Type B pancreatic cell (in vitro differentiated cells): Measurements from ENCODE around the gene YAF2. TPM values are rescaled to one million over a fixed set of nuclear protein-coding genes. Genes with fewer than 3 reads are reported as not detected.

Experiments used
- DNase-seq: peaks from one replicate; pipeline ENCODE4 v3.0.0; 2021; ENCODE audit warnings: mixed read lengths; ENCODE audit not compliant: unreplicated experiment; ENCODE audit errors: extremely low spot score
- H3K27ac Mint-ChIP-seq: 2 replicates; pipeline ENCODE4 v1.8.0; 2021; ENCODE audit warnings: mild to moderate bottlenecking, mixed read lengths
- H3K27me3 Mint-ChIP-seq: 2 replicates; pipeline ENCODE4 v1.8.0; 2021; ENCODE audit warnings: mixed read lengths
- H3K36me3 Mint-ChIP-seq: 2 replicates; pipeline ENCODE4 v1.8.0; 2021; ENCODE audit warnings: mixed read lengths
- H3K4me1 Mint-ChIP-seq: one replicate; pipeline ENCODE4 v1.8.0; 2021; ENCODE audit warnings: mixed read lengths; ENCODE audit not compliant: unreplicated experiment
- H3K4me3 Mint-ChIP-seq: 2 replicates; pipeline ENCODE4 v1.8.0; 2021; ENCODE audit warnings: mild to moderate bottlenecking, mixed read lengths
- H3K9me3 Mint-ChIP-seq: 2 replicates; pipeline ENCODE4 v1.8.0; 2021; ENCODE audit warnings: mixed read lengths
- total RNA-seq: library from RNA; stranded (reverse); gene quantifications from 2 replicates; pipeline ENCODE4 v1.2.1, GENCODE V29; 2021; ENCODE audit warnings: low replicate concordance
- TF ChIP-seq, protein P1 (sequence below): fragments of 200-600 bp; sonication (generic); conservative IDR thresholded peaks from 2 replicates; pipeline ENCODE4 v1.5.0; 2021; ENCODE audit warnings: antibody characterized with exemption, mild to moderate bottlenecking

The YAF2 gene
- total RNA-seq, 1 donor from 2014 or later = 22.9 TPM

DNA sequence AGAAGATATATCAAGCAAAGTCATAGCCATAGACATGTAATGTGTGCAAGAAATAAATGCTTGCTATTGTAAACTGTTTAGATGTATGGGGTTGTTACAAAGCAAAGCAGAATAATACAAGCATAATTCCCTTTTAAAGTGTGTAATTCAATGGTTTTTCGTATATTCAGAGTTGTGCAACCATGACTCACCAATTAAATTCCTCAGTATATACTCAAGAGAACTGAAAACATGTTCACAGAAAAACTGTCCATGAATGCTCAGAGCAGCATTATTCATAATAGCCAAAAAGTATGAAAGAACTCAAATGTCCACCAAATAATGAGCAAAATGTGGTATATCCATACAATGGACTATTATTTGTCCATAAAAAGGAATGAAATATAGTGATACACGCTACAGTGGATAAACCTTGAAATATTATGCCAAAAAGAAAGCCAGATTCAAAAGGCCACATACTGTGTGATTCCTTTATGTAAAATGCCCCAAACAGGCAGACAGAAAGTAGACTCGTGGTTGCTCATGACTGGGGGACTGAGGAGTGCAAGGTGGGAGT is 102.7 kb downstream of the YAF2 start:
- no peak overlapping the region for H3K27ac Mint-ChIP-seq
- H3K36me3 Mint-ChIP-seq = peaks cover 22% of the 10 kb centered on the region
- TF ChIP-seq, protein P1, sequence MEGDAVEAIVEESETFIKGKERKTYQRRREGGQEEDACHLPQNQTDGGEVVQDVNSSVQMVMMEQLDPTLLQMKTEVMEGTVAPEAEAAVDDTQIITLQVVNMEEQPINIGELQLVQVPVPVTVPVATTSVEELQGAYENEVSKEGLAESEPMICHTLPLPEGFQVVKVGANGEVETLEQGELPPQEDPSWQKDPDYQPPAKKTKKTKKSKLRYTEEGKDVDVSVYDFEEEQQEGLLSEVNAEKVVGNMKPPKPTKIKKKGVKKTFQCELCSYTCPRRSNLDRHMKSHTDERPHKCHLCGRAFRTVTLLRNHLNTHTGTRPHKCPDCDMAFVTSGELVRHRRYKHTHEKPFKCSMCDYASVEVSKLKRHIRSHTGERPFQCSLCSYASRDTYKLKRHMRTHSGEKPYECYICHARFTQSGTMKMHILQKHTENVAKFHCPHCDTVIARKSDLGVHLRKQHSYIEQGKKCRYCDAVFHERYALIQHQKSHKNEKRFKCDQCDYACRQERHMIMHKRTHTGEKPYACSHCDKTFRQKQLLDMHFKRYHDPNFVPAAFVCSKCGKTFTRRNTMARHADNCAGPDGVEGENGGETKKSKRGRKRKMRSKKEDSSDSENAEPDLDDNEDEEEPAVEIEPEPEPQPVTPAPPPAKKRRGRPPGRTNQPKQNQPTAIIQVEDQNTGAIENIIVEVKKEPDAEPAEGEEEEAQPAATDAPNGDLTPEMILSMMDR = no peak
- H3K4me1 Mint-ChIP-seq = peaks cover 7% of the 10 kb centered on the region
- H3K9me3 Mint-ChIP-seq = peaks cover 8% of the 10 kb centered on the region
- DNase-seq = no peak
- no peaks in the 10 kb centered on the region for H3K27me3 Mint-ChIP-seq
- no peak overlapping the region for H3K4me3 Mint-ChIP-seq

DNA sequence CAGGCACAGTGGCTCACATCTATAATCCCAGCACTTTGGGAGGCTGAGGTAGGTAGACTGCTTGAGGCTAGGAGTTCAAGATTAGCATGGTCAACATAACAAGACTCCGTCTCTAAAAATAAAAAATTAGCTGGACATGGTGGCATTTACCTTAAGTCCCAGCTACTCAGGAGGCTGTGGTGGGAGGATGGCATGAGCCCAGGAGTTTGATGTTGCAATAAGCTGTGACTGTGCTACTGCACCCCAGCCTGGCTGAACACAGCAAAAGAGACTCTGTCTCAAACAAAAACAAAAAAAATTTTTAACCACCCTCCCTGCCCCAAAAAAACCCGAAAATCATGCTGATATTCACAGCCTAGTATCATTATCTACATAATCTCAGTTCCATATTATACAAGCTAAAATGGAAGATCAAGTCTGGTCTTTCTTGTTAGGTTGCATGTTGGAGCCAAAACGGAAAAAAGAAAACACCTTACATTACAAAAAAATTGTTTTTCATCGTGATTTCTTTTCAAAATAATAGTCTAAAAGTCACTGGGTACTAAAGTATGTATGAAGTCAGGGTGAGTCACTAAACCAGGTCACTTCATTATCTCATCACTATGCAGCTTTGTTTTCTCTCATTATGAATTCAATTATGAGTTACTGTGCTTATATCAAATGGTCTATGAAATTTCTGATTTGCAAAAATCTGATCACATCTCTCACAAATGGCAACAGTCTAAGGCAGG is 107.2 kb downstream of the YAF2 start:
- Mint-ChIP-seq H3K9me3 (peaks cover 8% of the 10 kb centered on the region), H3K4me1 (peaks cover 15% of the 10 kb centered on the region), H3K4me3 (no peak overlapping the region), H3K27me3 (no peaks in the 10 kb centered on the region), H3K27ac (peak overlapping the region; percentile 65), H3K36me3 (peaks cover 15% of the 10 kb centered on the region)
- TF ChIP-seq, protein P1 = no peak
- DNase-seq = no peak

DNA sequence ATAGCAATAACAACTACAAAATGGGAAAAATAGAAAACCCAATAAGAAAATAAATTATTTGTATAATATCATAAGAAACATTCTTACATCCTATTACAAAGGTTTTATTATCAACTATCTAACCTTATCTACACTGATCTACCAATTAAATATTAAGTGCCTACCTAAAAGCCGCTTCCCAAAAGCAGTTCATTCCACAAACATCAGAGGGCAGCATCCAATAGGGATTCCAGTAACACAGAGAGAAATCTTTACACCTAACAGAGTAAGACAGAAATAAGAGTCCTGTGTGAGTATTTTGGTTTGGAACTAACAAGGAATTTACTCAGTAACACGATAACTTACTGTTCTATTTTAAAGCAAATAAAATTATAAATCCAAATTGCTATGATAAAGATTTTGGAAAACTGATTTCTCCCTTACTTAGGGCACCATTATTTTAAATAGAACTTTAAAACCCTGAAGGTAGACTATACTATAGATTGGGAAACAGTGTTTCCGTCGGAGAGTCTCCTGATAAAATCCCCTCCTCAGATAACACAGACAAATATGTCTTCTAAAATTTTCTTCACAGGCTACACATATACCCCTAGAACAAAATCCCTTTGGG is 108.3 kb downstream of the YAF2 start:
- no peak overlapping the region for H3K4me3 Mint-ChIP-seq
- H3K27ac Mint-ChIP-seq = no peak overlapping the region
- H3K36me3 Mint-ChIP-seq = peaks cover 7% of the 10 kb centered on the region
- peaks cover 6% of the 10 kb centered on the region for H3K9me3 Mint-ChIP-seq
- DNase-seq = no peak
- TF ChIP-seq, protein P1 = peak; percentile 88
- no peaks in the 10 kb centered on the region for H3K27me3 Mint-ChIP-seq
- peaks cover 15% of the 10 kb centered on the region for H3K4me1 Mint-ChIP-seq

DNA sequence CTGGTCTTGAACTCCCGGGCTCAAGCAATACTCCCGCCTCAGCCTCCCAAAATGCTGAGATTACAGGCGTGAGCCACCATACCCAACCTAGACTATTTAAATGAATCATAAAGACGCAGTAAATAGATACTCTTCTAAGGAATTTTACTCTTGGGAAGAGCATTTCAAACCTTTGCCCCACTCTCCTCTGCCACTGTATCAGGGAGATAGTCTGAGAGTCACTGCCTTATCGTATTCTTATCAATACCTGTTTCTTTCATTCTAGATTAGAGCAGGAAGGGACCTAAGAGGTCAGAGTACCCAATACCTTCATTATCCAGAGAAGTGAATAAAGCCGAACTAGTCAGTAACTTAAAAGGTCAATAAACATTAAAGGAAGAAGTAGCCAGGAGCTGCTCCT is 109.2 kb downstream of the YAF2 start:
- peaks cover 15% of the 10 kb centered on the region for H3K4me1 Mint-ChIP-seq
- H3K27ac Mint-ChIP-seq = no peak overlapping the region
- peaks cover 3% of the 10 kb centered on the region for H3K36me3 Mint-ChIP-seq
- no peaks in the 10 kb centered on the region for H3K27me3 Mint-ChIP-seq
- TF ChIP-seq, protein P1 = no peak
- H3K4me3 Mint-ChIP-seq = no peak overlapping the region
- H3K9me3 Mint-ChIP-seq = peaks cover 5% of the 10 kb centered on the region
- DNase-seq = no peak

DNA sequence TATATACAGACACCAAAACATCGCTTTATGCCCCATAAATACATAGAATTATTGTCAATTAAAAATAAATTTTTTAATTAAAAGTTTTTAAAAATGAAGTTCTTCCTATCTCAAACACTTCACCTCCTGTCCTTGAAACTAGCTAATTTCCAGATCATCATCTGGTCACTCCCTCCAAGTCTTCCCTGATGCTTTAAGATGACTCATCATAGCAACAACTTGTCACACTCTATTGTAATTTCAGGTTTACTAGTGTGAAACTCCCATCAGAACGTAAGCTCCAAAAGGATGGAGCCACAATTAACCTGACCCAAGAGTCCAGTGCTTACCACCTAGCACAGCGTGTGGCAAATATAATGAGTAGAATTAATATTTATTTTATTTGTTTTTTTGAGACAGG is 109.7 kb downstream of the YAF2 start:
- TF ChIP-seq, protein P1 = no peak
- Mint-ChIP-seq H3K4me3 (no peak overlapping the region), H3K4me1 (peaks cover 15% of the 10 kb centered on the region)

More for the DNA sequence above, 109.7 kb downstream of the YAF2 start:
- Mint-ChIP-seq H3K27me3 (no peaks in the 10 kb centered on the region), H3K9me3 (peaks cover 2% of the 10 kb centered on the region), H3K36me3 (peaks cover under 1% of the 10 kb centered on the region), H3K27ac (no peak overlapping the region)
- DNase-seq = no peak
